Hepatocyte (in vitro differentiated cells): Measurements from ENCODE around the gene LAMB3.

Experiments
- CTCF ChIP-seq: fragments of 200-600 bp; sonication (generic); IDR thresholded peaks from 2 replicates; pipeline ENCODE4 v1.5.1; 2016; ENCODE audit warnings: antibody characterized with exemption, mild to moderate bottlenecking; ENCODE audit not compliant: poor library complexity
- EZH2phosphoT487 ChIP-seq: fragments of 200-600 bp; sonication (generic); IDR thresholded peaks from one replicate; pipeline ENCODE4 v1.6.1; 2018; ENCODE audit warnings: antibody characterized with exemption, mild to moderate bottlenecking, low read depth, moderate library complexity; ENCODE audit not compliant: unreplicated experiment, severe bottlenecking

DNA sequence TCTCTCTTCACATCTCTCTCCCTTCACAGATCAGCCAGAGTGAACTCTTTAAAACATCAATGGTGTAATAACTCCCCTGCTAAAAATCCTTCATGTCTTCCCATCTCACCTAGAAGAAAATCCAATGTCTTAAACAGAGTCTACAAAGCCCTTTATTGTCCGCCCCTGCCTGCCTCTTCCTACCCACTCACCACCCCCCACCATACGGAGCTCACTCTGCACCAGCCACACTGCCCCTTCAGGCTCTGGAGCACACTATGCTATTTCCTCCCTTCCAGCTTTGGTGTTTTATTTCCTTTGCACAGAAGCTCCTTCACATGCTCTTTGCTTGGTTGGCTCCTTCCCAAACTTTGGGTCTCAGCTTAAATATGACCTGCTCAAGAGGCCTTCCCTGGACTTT, 58.5 kb downstream of the LAMB3 start:
- TF ChIP-seq CTCF: no peak
- TF ChIP-seq EZH2phosphoT487: no peak
